Panc1 (cell line): ENCODE results near the gene C20orf204. TPM values are rescaled to one million over a fixed set of nuclear protein-coding genes. Genes with fewer than 3 reads are reported as not detected.

ENCODE experiments used
- ATAC-seq: fragments of 200-7000 bp; cut with Tn5 transposase; 2 replicates; pipeline ENCODE4 v1.9.1; 2020; ENCODE audit warnings: mild to moderate bottlenecking, moderate library complexity
- BruUV-seq: library from RNA; stranded (reverse); fragments of 400-500 nt; replicated peaks from 2 replicates; lab custom pipeline; 2021; lab: Mats Ljungman, UMichigan
- CTCF ChIA-PET: fragments of 300-600 bp; sonication (Branson Sonifier 250); formaldehyde crosslinking; loops from one replicate; lab custom pipeline; 2022; ENCODE audit warnings: antibody characterized with exemption; lab: Charles Lee
- POLR2A ChIA-PET: fragments of 300-600 bp; sonication (Branson Sonifier 250); formaldehyde crosslinking; loops from one replicate; lab custom pipeline; 2022; ENCODE audit warnings: antibody characterized with exemption; lab: Charles Lee
- DNase-seq: peaks from one replicate; pipeline ENCODE4 v3.0.0-alpha.2; 2010; ENCODE audit warnings: low read depth, low spot score
- H3K27ac ChIP-seq: 2 replicates; pipeline ENCODE4 v1.5.1; 2011; ENCODE audit warnings: mild to moderate bottlenecking, low read length, inconsistent platforms
- H3K27me3 ChIP-seq: fragments of 200-500 bp; sonication (Bioruptor generic); 2 replicates; pipeline ENCODE4 v1.6.0; 2014; ENCODE audit warnings: low read length, inconsistent platforms; ENCODE audit not compliant: control insufficient read depth, insufficient read depth
- H3K36me3 ChIP-seq: fragments of 200-500 bp; sonication (Bioruptor generic); 2 replicates; pipeline ENCODE4 v1.5.1; 2014; ENCODE audit warnings: inconsistent platforms, mild to moderate bottlenecking, low read length, moderate library complexity; ENCODE audit not compliant: control insufficient read depth, insufficient read depth
- H3K4me1 ChIP-seq: 2 replicates; pipeline ENCODE4 v1.5.1; 2011; ENCODE audit warnings: inconsistent platforms, mild to moderate bottlenecking, low read length, moderate library complexity; ENCODE audit not compliant: control insufficient read depth, insufficient read depth
- H3K4me3 ChIP-seq, 2 experiments: 2 replicates each; pipeline ENCODE4 v1.5.1; 2011 to 2012; ENCODE audit warnings: low read depth in 2 of 2, low read length in 2 of 2, mild to moderate bottlenecking in 2 of 2, inconsistent platforms in 1 of 2, moderate library complexity in 1 of 2
- H3K9me3 ChIP-seq: fragments of 200-500 bp; sonication (Bioruptor generic); 2 replicates; pipeline ENCODE4 v1.5.1; 2014; ENCODE audit warnings: low read depth, mild to moderate bottlenecking, inconsistent platforms, low read length, moderate library complexity; ENCODE audit not compliant: control insufficient read depth, insufficient read depth
- CTCF ChIP-seq: fragments of 450-650 bp; IDR thresholded peaks from 2 replicates; pipeline ENCODE4 v1.5.1; 2017; ENCODE audit warnings: mild to moderate bottlenecking
- POLR2AphosphoS5 ChIP-seq: IDR thresholded peaks from 2 replicates; pipeline ENCODE4 v1.6.1; 2012; ENCODE audit warnings: mild to moderate bottlenecking, low read depth, low read length, moderate library complexity
- REST ChIP-seq, 2 experiments: IDR thresholded peaks; 2 replicates each; pipeline ENCODE4 v1.6.1; 2011 to 2012; ENCODE audit warnings: low read depth in 2 of 2, control low read depth in 1 of 2, low read length in 1 of 2, mild to moderate bottlenecking in 1 of 2, moderate library complexity in 1 of 2; ENCODE audit not compliant: insufficient read depth in 1 of 2
- SIN3A ChIP-seq: IDR thresholded peaks from 2 replicates; pipeline ENCODE4 v1.6.1; 2012; ENCODE audit warnings: low read depth, mild to moderate bottlenecking, low read length, moderate library complexity, borderline replicate concordance; ENCODE audit not compliant: insufficient read depth
- TCF7L2 ChIP-seq: IDR thresholded peaks from 2 replicates; pipeline ENCODE4 v1.6.1; 2011; ENCODE audit warnings: mild to moderate bottlenecking, low read depth, low read length, inconsistent platforms
- in situ Hi-C: cut with HindIII; loops from 2 replicates; pipeline ENCODE4 v1.10.0; 2016; ENCODE audit warnings: low sequenced_read_pairs, low pct_unique_long_range_greater_than_20kb
- intact Hi-C: fragments of 100-400 bp; cut with micrococcal nuclease; formaldehyde crosslinking; loops from one replicate; pipeline ENCODE4 v1.10.0; 2022; ENCODE audit not compliant: unreplicated experiment
- total RNA-seq: library from RNA; stranded (reverse); gene quantifications from one replicate; pipeline ENCODE4 v1.2.1, GENCODE V29; 2021; ENCODE audit not compliant: unreplicated experiment

C20orf204 gene
- total RNA-seq, 1 experiment from 2014 or later = 1.9 TPM

- BruUV-seq = no TSS peak
- ATAC-seq = no peak
- no peak for DNase-seq
- Histone ChIP-seq H3K9me3 (no peaks in the 10 kb centered on the region), H3K27me3 (no peaks in the 10 kb centered on the region), H3K4me3 (peak overlapping the region; percentile 51 to 67), H3K36me3 (no peaks in the 10 kb centered on the region), H3K27ac (peak overlapping the region; percentile 90), H3K4me1 (peaks cover 37% of the 10 kb centered on the region)
- ChIA-PET POLR2A (no interaction called here), CTCF (interaction anchor here (1.0 kb wide), 2 partner anchors 21 to 24 kb away, joined by 3 to 4 read pairs; no protein-coding TSS in a partner anchor)
- intact Hi-C loops = no loop called here
- in situ Hi-C loops = no loop called here
- TF ChIP-seq CTCF (no peak), TCF7L2 (no peak), SIN3A (no peak), REST (IDR thresholded peaks at IDR 0.05; ENCODE audit: insufficient read depth in 1 of 2, low read depth in 2 of 2, low read length in 1 of 2) (no peak), POLR2AphosphoS5 (no peak)
Measured at GRCh38 chr20:64062276-64062595, 26.3 kb downstream of the C20orf204 start.

- peak within 1 kb of the TSS; percentile 67 to 72 for H3K4me3 ChIP-seq
- TF ChIP-seq CTCF (no peak), POLR2AphosphoS5 (peak; percentile 86), REST (IDR thresholded peaks at IDR 0.05; ENCODE audit: insufficient read depth in 1 of 2, low read depth in 2 of 2, low read length in 1 of 2) (0 out of 4 replicates have a peak, but pooled peaks of 1 of the 2 experiments have one; percentile 58), TCF7L2 (peak; percentile 59; the same call in 1 of the 2 replicates), SIN3A (peak; percentile 81; the same call in 1 of the 2 replicates)
- H3K27ac ChIP-seq = peak within 1 kb of the TSS; percentile 90
- peak; percentile 94 for ATAC-seq
- H3K9me3 ChIP-seq = no peaks in the 10 kb centered on the region
- peak; percentile 75 for DNase-seq
- CTCF ChIA-PET = interaction anchor here (1.0 kb wide), 2 partner anchors 21 to 24 kb away, joined by 3 to 4 read pairs; no protein-coding TSS in a partner anchor
- H3K4me1 ChIP-seq = peaks cover 35% of the 10 kb centered on the region
- no TSS peak for BruUV-seq
- H3K36me3 ChIP-seq = no peaks in the 10 kb centered on the region
- in situ Hi-C loops (no loop called here), intact Hi-C loops (no loop called here)
- POLR2A ChIA-PET = interaction anchor here (0.6 kb wide), 1 partner anchor 142 kb away, joined by 5 read pairs; no protein-coding TSS in a partner anchor
- H3K27me3 ChIP-seq = no peaks in the 10 kb centered on the region
Measured at GRCh38 chr20:64062596-64063388, 26.8 kb downstream of the C20orf204 start, which contains the start of gene TCEA2. TCEA2 (plus strand) TSS chr20:64063198; CDS start chr20:64063313, 115 bp downstream.
